Umbilical cord (tissue), 2 donors: Measurements from ENCODE around the gene MYDGF. TPM values are rescaled to one million over a fixed set of nuclear protein-coding genes. Genes with fewer than 3 reads are reported as not detected.

Experiments used
- DNase-seq: peaks from one replicate; pipeline ENCODE4 v3.0.0-alpha.2; 2015; ENCODE audit warnings: low spot score
- total RNA-seq: library from RNA; depleted of rRNA; stranded (reverse); fragments of >200 nt; gene quantifications from one replicate; pipeline ENCODE4 v1.2.3, GENCODE V29; 2014; ENCODE audit warnings: low replicate concordance; ENCODE audit not compliant: insufficient read depth

Gene MYDGF
- total RNA-seq, 1 donor from 2014 or later, result 65.7 TPM

DNA sequence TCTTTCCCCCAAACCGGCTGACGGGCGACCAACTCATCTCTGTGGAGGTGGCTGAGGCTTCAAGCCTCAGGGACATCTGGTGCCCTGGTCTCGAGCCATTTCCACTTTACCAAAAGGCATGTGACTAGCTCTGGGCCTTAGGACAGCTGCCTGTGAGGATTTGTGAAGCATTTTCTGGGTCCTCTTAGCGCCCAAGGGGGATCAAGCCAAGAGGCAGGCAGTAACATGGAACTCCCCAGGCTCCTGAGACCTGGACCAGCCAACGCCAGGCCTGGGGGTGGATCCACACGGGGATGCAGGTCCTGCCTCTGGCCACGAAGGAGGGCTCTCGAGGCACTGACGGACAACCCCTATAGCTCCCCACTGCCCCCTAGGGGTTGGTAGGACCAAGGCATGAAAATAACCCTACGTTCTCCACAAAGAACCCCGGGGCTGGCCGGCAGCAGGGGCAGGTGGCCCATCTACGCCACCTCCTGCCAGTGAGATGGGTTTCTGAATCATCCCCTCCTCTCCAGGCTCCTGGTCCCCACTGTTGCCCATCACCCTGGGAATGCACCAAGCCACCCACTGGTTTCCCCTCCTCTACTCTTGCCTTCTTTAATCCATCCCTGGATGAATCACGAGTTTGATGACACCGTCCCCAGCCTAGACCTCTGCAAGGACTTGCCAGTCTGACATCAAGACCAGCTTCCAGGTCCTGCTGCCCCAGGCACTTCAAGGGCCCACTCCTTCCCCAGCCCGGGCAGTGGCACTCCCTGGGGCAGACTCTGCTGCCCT is 7.0 kb upstream of the MYDGF start:
- DNase-seq, result no peak

DNA sequence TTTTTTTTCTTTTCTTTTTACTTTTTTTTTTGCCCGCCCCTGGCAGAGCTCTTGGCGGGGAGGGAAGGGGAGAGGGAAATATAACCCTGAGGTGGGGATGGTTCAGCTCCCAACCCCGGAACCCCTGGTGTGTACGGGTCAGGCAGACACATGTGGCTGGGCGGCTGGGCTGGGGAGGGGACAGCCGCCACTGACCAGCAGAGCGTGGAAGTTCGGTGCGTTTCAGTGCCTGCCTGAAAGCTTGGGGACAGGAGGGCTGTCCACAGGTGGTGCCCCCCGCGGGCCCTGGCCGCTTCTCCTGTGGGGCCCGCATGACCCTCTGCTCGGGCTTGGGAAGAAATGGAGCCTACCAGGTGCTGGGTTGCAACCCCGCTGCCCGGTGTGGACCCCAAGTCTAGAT is 5.2 kb upstream of the MYDGF start:
- no peak for DNase-seq

DNA sequence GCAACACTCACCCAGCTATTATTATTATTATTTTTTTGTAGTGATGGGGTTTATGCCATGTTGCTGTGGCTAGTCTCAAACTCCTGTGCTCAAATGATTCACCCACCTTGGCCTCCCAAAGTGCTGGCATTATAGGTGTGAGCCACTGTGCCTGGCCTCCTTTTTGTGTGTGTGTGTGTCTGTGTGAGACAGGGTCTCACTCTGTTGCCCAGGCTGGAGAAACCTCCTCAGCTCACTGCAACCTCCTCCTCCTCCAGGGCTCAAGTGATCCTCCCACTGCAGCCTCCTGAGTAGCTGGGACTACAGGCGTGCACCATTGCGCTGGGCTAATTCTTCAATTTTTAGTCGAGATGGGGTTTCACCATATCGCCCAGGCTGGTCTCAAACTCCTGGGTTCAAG is 3.6 kb upstream of the MYDGF start:
- no peak for DNase-seq

DNA sequence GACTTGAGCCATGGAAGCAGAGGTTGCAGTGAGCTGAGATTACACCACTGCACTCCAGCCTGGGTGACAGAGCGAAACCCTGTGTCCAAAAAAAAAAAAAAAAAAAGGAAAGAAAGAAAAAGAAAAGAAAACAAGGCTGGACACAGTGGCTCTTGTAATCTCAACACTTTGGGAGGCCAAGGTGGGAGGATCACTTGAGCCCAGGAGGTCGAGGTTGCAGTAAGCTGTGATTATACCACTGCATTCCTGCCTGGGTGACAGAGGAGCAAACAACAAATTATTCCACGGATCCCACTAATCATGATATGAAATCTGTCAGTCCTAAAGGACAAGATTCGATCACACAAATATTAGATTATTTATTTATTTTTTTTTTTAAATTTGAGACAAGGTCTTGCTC is 3.1 kb upstream of the MYDGF start:
- no peak for DNase-seq

- no peak for DNase-seq
Measured at GRCh38 chr19:4671185-4671851, 1.2 kb upstream of the MYDGF start.

GRCh38 chr19:4664642-4665041 is 5.5 kb downstream of the MYDGF start:
- no peak for DNase-seq

DNA sequence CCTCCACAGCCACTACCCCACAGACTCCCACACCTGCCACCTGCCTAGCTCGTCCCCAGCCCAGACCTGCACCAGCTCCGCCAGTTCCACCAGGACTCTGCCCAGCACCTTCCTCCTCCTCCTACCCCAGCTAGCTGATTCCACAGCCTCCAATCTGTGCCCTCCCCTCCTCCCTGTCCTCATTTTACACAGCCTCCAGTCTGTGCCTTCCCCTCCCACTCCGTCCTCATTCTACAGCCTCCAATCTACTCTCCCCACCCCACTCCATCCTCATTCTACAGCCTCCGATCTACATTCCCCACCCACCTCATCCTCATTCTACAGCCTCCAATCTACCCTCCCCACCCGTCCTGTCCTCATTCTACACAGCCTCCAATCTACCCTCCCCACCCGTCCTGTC is 7.3 kb downstream of the MYDGF start:
- no peak for DNase-seq

- no peak for DNase-seq
Measured at GRCh38 chr19:4662020-4662695, 8.0 kb downstream of the MYDGF start.

DNA sequence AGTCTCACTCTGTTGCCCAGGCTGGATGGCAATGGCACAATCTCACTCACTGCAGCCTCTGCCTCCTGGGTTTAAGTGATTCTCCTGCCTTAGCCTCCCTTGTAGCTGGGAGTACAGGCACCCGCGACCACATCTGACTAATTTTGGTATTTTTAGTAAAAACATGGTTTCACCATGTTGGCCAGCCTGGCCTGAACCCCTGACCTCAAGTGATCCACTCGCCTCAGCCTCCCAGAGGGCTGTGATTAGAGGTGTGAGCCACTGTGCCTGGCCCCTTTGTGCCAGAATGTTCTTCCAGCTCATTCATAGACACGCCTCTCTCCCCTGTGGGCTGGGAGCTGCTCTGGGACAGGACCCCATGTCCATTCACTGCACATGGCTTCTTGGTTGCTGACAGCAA is 9.1 kb downstream of the MYDGF start:
- DNase-seq, result no peak

GRCh38 chr19:4660181-4660791 is 9.9 kb downstream of the MYDGF start:
- DNase-seq, result no peak

DNA sequence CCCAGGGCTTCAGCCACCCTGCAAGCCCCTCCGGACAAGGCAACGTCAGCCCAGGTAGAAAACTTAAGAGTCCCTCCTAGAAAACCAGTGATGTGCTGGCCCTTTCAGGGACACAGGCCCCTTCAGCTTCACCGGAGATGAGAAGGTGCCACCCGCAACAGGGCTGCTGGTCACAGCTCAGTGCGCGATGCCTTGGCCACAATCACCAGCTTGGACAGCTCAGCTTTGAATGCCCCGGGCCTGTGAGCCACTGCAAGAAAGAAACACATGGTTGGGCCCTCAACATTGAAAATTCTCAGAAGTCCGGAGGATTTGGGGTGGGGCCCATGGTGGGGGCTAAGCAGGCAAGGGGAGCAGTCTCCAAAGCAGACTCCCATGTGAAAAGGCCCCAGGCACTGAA is 12.3 kb downstream of the MYDGF start:
- no peak for DNase-seq

- DNase-seq, result no peak
Measured at GRCh38 chr19:4657262-4657661, 12.9 kb downstream of the MYDGF start.

DNA sequence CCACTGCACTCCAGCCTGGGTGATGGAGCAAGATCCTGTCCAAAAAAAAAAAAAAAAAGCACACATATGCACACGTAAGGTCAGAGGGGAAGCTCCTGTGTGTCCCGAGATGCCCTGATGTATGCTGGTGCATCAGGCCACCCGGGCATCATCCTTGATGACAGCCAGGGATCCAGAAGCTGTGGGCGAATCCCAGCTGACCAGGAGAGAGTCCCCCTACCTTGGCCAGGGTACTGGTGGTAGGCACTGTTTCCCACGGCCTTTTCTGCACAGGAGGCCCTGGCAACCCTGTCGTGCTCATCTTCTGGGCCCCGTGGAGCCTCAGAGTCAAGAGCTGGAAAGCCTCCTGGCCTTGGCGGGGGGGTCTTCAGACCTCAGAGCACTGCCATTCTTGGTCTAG is 14.0 kb downstream of the MYDGF start:
- no peak for DNase-seq

- DNase-seq, result no peak
Measured at GRCh38 chr19:4654437-4655361, 15.4 kb downstream of the MYDGF start.

GRCh38 chr19:4653793-4654436 is 16.2 kb downstream of the MYDGF start:
- DNase-seq, result no peak

DNA sequence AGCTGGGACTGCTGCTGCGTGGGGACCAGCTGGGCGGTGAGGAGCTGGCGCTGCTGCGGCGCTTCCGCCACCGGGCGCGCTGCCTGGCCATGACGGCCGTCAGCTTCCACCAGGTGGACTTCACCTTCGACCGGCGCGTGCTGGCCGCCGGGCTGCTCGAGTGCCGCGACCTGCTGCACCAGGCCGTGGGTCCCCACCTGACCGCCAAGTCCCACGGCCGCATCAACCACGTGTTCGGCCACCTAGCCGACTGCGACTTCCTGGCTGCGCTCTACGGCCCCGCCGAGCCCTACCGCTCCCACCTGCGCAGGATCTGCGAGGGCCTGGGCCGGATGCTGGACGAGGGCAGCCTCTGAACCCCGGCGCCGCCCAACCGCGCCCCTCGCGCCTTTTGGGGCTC is 18.1 kb downstream of the MYDGF start:
- DNase-seq, result no peak

DNA sequence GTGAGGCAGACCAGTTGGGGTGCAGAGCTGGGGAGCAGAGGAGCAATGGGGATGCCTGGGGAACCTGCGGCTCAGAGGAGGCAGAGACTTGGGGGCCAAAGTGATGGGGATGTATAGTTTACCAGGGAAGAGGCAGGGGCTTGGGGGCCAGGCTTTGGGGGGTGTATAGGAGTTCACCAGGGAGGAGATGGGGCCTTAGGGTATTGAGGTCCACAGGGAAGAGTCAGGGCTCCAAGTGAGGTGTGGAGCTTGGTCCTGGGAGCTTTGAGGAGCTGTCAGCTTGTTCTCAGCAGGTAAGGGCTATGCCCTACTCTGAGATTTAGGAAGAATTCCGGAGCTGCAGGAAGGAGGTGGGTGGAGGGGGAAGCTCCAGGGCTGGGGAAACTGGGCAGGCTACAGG is 20.0 kb downstream of the MYDGF start:
- no peak for DNase-seq

DNA sequence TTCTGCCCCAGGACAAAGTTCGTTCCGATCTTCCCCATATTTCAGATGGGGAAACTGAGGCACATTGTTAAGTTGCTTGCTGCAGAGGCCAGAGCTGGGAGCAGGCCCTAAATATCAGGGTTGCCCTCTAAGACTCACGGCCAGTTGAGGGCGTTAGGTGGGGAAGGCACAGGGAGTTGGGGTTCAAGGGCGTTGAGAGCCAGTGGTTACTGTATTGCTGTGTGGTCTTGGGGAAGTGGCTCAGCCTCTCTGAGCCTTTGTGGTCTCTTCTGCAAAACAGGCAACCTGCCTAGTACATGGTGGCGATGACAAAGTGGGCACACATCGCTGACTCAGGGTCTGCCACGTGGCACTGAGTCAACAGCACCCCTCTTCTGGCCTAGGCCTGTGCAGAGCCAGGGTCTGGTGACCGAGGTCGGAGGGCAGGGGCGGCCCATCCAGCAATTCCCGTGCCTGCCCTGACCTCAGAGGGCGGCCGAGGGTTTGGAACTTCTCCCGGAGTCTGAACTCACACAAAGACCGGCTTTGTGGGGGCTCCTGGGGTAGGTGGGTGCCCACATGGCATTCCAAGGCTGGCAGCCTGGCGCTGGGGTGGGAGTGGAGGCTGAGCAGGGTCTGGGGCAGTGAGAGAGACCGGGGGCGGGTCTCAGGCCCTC is 20.6 kb downstream of the MYDGF start:
- no peak for DNase-seq

DNA sequence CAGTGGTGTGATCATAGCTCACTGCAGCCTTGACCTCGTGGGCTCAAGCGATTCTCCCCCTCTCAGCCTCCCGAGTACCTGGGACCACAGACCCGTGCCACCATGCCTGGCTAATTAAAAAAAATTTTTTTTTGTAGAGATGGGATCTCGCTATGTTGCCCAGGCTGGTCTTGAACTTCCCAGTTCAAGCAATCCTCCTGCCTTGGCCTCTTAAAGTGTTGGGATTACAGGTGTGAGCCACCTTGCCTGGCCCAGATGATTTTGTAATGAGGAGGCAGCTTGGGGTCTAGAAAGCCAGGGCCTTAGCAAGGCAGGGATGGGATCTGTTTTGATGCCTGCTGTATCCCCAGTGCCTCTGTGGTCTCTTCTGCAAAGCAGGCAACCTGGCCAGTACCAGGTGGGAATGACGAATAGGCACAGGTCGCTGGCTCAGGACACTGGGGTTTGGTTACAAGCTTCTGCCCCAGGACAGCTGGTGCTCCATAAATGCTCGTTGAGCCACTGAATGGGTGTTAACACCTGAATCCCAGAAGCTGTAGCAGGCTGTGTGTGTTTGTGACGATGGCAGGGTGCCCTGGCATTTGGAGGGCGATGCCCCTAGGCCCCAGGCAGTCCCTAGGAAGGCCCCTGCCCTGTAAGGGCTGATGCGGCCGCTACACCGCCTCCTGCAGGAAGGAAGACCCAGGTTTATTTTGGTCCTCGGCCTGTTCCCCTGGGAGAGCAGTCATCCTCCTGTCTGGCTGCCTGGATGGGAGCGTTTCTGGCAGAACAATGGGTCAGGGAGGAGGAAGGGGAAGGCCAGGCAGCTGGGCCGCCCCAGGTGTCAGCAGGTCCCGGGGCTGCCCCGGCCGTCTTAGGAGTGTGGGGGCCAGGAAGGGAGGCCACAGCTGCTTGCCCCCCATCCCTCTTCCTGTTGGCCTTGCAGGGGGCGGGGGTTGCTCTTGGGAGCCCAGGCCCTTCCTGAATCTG is 22.2 kb downstream of the MYDGF start:
- DNase-seq, result no peak
